Measurements from ENCODE around the gene AHNAK2. TPM values are rescaled to one million over a fixed set of nuclear protein-coding genes. Genes with fewer than 3 reads are reported as not detected.
A peak's percentile ranks its signal among the peaks of the same experiment; 100 is the strongest.

AHNAK2 gene
- total and polyA plus RNA-seq, 9 of the 15 experiments (the other 6 are each of a cell fraction or from before 2014, with no cell fraction given), result 0.04 to 0.09 (median 0.04) TPM; not detected in 6

DNA sequence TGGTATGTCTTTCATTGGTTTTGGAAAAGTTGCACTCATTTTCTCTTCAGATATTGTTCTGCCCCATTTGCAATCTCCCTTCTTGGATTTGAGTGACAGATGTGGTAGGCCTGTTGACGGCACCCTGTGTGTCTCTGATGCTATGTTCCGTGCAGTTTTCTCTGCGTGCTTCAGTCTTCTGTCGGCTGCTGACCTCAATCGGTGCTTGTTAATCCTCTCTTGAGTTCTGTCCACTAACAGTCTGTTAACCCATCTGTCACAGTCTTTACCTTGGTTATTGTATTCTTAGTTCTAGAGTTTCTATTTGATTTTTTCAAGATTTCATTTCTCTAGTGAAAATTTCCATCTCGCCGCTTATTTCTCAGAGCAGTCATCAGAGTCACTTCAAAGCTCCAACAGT is 74.2 kb downstream of the AHNAK2 start (continued):
- TF ChIP-seq, protein P1, sequence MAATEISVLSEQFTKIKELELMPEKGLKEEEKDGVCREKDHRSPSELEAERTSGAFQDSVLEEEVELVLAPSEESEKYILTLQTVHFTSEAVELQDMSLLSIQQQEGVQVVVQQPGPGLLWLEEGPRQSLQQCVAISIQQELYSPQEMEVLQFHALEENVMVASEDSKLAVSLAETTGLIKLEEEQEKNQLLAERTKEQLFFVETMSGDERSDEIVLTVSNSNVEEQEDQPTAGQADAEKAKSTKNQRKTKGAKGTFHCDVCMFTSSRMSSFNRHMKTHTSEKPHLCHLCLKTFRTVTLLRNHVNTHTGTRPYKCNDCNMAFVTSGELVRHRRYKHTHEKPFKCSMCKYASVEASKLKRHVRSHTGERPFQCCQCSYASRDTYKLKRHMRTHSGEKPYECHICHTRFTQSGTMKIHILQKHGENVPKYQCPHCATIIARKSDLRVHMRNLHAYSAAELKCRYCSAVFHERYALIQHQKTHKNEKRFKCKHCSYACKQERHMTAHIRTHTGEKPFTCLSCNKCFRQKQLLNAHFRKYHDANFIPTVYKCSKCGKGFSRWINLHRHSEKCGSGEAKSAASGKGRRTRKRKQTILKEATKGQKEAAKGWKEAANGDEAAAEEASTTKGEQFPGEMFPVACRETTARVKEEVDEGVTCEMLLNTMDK (IDR thresholded peaks at IDR 0.05; ENCODE audit: borderline replicate concordance, insufficient read depth, low read depth, low read length, poor library complexity, severe bottlenecking), result no peak
- TF ChIP-seq FOXK1 (CRISPR knock-in tag; IDR thresholded peaks at IDR 0.05; ENCODE audit: borderline replicate concordance) (no peak), ELF1 (tag; IDR thresholded peaks at IDR 0.05) (no peak), ZNF184 (CRISPR knock-in tag; IDR thresholded peaks at IDR 0.05) (no peak)
- TF ChIP-seq, protein P2, sequence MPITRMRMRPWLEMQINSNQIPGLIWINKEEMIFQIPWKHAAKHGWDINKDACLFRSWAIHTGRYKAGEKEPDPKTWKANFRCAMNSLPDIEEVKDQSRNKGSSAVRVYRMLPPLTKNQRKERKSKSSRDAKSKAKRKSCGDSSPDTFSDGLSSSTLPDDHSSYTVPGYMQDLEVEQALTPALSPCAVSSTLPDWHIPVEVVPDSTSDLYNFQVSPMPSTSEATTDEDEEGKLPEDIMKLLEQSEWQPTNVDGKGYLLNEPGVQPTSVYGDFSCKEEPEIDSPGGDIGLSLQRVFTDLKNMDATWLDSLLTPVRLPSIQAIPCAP (CRISPR knock-in tag; IDR thresholded peaks at IDR 0.05; ENCODE audit: borderline replicate concordance), result no peak

DNA sequence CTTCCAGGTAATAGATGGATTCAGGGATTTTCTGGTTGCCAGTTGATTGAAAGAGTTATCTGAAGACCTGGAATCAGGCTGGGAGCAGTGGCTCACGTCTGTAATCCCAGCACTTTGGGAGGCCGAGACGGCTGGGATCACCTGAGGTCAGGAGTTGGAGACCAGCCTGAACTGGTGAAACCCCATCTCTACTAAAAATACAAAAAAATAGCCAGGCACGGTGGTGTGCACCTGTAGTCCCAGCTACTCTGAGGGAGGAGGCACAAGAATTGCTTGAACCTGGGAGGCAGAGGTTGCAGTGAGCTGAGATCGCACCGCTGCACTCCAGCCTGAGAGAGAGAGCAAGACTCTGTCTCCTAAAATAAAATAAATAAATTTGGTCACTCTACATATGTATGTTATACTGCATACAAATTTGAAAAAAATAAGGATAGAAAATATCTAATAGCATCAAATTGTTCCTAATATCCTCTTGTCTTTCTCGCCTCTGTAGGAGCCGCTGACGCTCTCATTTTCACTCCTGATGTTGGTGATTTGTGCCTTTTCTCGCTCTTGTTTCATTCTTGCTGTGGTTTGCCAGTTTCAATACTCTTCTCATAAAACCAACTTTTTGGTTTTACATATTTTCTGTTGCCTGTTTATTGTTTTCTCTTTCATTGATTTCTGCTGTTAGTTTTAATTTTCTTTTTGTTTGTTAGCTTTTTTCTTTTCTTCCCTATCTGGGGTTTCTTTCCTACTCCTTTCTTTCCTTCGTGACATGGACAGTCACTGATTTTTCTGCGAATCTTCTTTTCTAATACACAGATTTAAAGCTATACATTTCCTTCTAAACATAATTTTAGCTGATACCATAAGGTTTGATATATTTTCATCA is 77.3 kb downstream of the AHNAK2 start:
- Histone ChIP-seq H3K27ac (ENCODE audit: extremely low read depth, low read depth, low read length) (no peak overlapping the region), H3K9me1 (ENCODE audit: control insufficient read depth, insufficient read depth, low read length) (no peaks in the 10 kb centered on the region), H2AFZ (ENCODE audit: low read depth, low read length) (no peak overlapping the region), H3K4me1 (replicated peaks in 1 of 2; ENCODE audit: control insufficient read depth in 2 of 2, insufficient read depth in 2 of 2, low read length in 2 of 2) (peaks cover 0 to 23% of the 10 kb centered on the region in 2 experiments; a peak in 2 of 5 replicates), H3K4me3 (no peak overlapping the region), H3K36me3 (ENCODE audit: control insufficient read depth, insufficient read depth, low read length) (no peaks in the 10 kb centered on the region), H4K20me1 (replicated peaks; ENCODE audit: control insufficient read depth, insufficient read depth, low read length) (no peaks in the 10 kb centered on the region), H3K79me2 (ENCODE audit: control insufficient read depth, insufficient read depth, low read length) (no peaks in the 10 kb centered on the region), H3K9me3 (replicated peaks; ENCODE audit: control insufficient read depth, insufficient read depth, low read depth, low read length) (peaks cover 2% of the 10 kb centered on the region; the same call in 1 of the 2 replicates), H3K27me3 (ENCODE audit: control insufficient read depth in 2 of 2, insufficient read depth in 2 of 2, low read length in 2 of 2) (peaks cover 9 to 24% of the 10 kb centered on the region in 2 experiments; a peak in 4 of 5 replicates), H3K4me2 (ENCODE audit: insufficient read depth, low read length) (no peak overlapping the region), H3K9ac (ENCODE audit: insufficient read depth in 1 of 2, low read depth in 2 of 2, low read length in 2 of 2) (no peak overlapping the region)
- in situ Hi-C loops (cut with MboI) (no loop called here), intact Hi-C loops (cut with micrococcal nuclease) (no loop called here)
- DNase-seq (ENCODE audit: extremely low read depth in 1 of 4, low spot score in 3 of 4) (no peak), FAIRE-seq (no peak), ATAC-seq (no peak)
- WGBS (ENCODE audit: insufficient coverage, low coverage, missing lambda C conversion rate), result 16% methylated on average over 12 of the region's 12 CpGs
- ChIA-PET POLR2A (no interaction called here), CTCF (ENCODE audit: low intra/inter-chr PET ratio) (no interaction called here)
- no TSS peak for BruUV-seq (replicated peaks)
- TF ChIP-seq ETV5 (CRISPR knock-in tag; IDR thresholded peaks at IDR 0.05; ENCODE audit: low read depth) (no peak), ZNF184 (CRISPR knock-in tag; IDR thresholded peaks at IDR 0.05) (no peak), ZNF785 (CRISPR knock-in tag; IDR thresholded peaks at IDR 0.05) (no peak), CBX2 (IDR thresholded peaks at IDR 0.05; ENCODE audit: insufficient read depth, low read length, poor library complexity, severe bottlenecking) (peak; percentile 91), ZNF644 (tag; IDR thresholded peaks at IDR 0.05; ENCODE audit: low read depth) (no peak), CBX5 (IDR thresholded peaks at IDR 0.05; ENCODE audit: borderline replicate concordance, low read depth) (no peak), ZNF12 (CRISPR knock-in tag; IDR thresholded peaks at IDR 0.05) (no peak), CBX8 (IDR thresholded peaks at IDR 0.05; ENCODE audit: borderline replicate concordance, extremely low read depth, low read depth, low read length, poor library complexity, severe bottlenecking) (peak; percentile 29)

All from K562 (cell line).